CD4-positive, alpha-beta T cell (primary cell): ENCODE results near the gene TMEM121. TPM values are rescaled to one million over a fixed set of nuclear protein-coding genes. Genes with fewer than 3 reads are reported as not detected.

Experiments used
- ATAC-seq: fragments of 200-7000 bp; cut with Tn5 transposase; one replicate; pipeline ENCODE4 v1.10.0; 2022; ENCODE audit warnings: mild to moderate bottlenecking; ENCODE audit not compliant: poor library complexity
- CTCF ChIA-PET: fragments of 350-600 bp; sonication (Branson Sonifier 250); formaldehyde crosslinking; loops from one replicate; lab custom pipeline; 2021; ENCODE audit warnings: antibody characterized with exemption, inconsistent platforms; lab: Charles Lee
- POLR2A ChIA-PET: fragments of 350-600 bp; sonication (Branson Sonifier 250); formaldehyde crosslinking; loops from one replicate; lab custom pipeline; 2021; ENCODE audit warnings: antibody characterized with exemption, inconsistent platforms; lab: Charles Lee
- DNase-seq, 14 experiments: peaks; one replicate each; pipeline ENCODE4 v3.0.0-alpha.2; 2013 to 2020; ENCODE audit warnings: mixed read lengths in 2 of 14
- H3K27ac ChIP-seq, 2 donors: one replicate each; pipeline versions ENCODE4 v1.5.1 to v1.7.0; 2013; ENCODE audit warnings: low read length in 2 of 2, low read depth in 1 of 2, mild to moderate bottlenecking in 1 of 2
- H3K27me3 ChIP-seq, 2 experiments: 1 replicate in 1 of 2; 2 replicates in 1 of 2; pipeline versions ENCODE4 v1.6.1 to v1.7.0; 2013; ENCODE audit warnings: low read length in 2 of 2, control low read depth in 1 of 2, mild to moderate bottlenecking in 1 of 2, moderate library complexity in 1 of 2; ENCODE audit not compliant: insufficient read depth in 2 of 2, control insufficient read depth in 1 of 2
- H3K36me3 ChIP-seq: one replicate; pipeline ENCODE4 v1.6.1; 2013; ENCODE audit warnings: low read length, control low read depth; ENCODE audit not compliant: insufficient read depth
- H3K4me1 ChIP-seq: one replicate; pipeline ENCODE4 v1.6.1; 2013; ENCODE audit warnings: low read length, control low read depth; ENCODE audit not compliant: insufficient read depth
- H3K4me3 ChIP-seq: one replicate; pipeline ENCODE4 v1.5.1; 2013; ENCODE audit warnings: mild to moderate bottlenecking, low read length, moderate library complexity
- H3K9me3 ChIP-seq, 2 experiments: 1 replicate in 1 of 2; 2 replicates in 1 of 2; pipeline versions ENCODE4 v1.6.1 to v1.7.0; 2013; ENCODE audit warnings: low read length in 2 of 2, mild to moderate bottlenecking in 2 of 2, control low read depth in 1 of 2, moderate library complexity in 1 of 2; ENCODE audit not compliant: control insufficient read depth in 1 of 2, insufficient read depth in 1 of 2
- H3K27ac Mint-ChIP-seq: one replicate; pipeline ENCODE4 v1.8.0; 2020; ENCODE audit warnings: mixed read lengths
- H3K27me3 Mint-ChIP-seq: one replicate; pipeline ENCODE4 v1.8.0; 2021; ENCODE audit warnings: mixed read lengths
- H3K36me3 Mint-ChIP-seq: one replicate; pipeline ENCODE4 v1.8.0; 2021; ENCODE audit warnings: low read depth, mixed read lengths
- H3K4me1 Mint-ChIP-seq: one replicate; pipeline ENCODE4 v1.8.0; 2021; ENCODE audit warnings: low read depth, mixed read lengths
- H3K4me3 Mint-ChIP-seq: one replicate; pipeline ENCODE4 v1.8.0; 2020; ENCODE audit warnings: mild to moderate bottlenecking, mixed read lengths
- H3K9me3 Mint-ChIP-seq: one replicate; pipeline ENCODE4 v1.8.0; 2020; ENCODE audit warnings: mixed read lengths
- intact Hi-C, 2 experiments: fragments of 100-400 bp; cut with DNase I in 1 of 2; cut with micrococcal nuclease in 1 of 2; formaldehyde crosslinking; loops; one replicate each; pipeline versions ENCODE4 v1.15.1 to v1.9.0; 2023 to 2025; cut with DNase I, micrococcal nuclease
- total RNA-seq, 174 experiments: library from RNA in 2 of 174; stranded (reverse) in 2 of 174; gene quantifications; one replicate each; pipeline ENCODE4 v1.2.3 and lab custom pipeline; 2021 to 2026
- TF ChIP-seq, protein P1 (sequence below): fragments of 200-600 bp; IDR thresholded peaks from one replicate; pipeline ENCODE4 v1.8.0; 2022; ENCODE audit warnings: antibody characterized with exemption, mild to moderate bottlenecking

Gene TMEM121
- total RNA-seq, 2 experiments from 2014 or later = 1.6 to 1.7 TPM

DNA sequence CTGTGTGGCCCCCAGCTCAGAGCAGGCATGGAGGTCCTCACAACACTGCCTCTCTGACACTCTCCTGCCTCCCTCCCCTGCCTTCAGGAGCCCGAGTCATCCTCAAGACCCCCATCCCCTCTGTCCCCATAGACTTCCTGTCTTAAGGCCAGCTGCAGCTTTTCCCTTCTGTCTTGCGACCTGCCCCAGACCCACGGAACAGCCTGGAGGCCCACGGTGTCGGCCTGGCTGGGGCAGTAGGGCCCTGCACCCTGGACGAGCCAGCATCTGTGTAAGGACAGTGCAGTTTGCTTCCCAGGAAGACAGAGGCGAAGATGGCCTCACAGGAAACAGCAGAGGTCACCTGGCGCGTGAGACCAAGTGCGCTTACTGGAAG, 25.7 kb upstream of the TMEM121 start:
- H3K27ac Mint-ChIP-seq = peak overlapping the region; percentile 17
- CTCF ChIA-PET = interaction anchor here (2.0 kb wide), 1 partner anchor 10 kb away, joined by 6 read pairs; the partner anchor contains the start of gene TEDC1

DNA sequence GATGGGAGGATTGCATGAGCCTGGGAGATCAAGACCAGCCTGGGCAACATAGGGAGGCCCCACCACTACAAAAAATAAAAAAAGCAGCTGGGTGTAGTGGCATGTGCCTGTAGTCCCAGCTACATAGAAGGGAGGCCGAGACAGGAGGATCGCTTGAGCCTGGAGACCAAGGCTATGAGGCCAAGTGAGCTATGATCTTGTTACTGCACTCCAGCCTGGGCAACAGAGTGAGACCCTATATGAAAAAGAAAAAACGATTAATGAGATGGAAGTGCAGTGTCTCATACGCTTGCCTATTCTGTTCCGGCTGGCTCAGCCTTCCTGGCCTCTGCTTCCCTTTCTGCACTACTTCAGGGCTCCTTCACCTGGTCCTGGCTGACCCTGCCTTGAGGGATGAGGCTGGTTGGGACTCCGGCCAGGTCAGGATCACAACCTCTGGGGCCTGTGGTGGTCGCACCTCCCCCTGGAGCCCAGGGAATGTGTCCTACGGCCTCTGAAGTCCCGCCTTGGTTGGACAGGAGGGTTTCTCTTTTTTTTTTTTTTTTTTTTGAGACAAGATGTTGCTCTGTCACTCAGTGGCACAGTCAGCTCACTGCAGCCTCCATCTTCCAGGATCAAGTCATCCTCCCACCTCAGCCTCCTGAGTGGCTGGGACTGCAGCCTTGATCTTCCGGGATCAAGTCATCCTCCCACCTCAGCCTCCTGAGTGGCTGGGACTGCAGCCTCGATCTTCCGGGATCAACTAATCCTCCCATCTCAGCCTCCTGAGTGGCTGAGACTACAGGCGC, 24.7 kb upstream of the TMEM121 start:
- Mint-ChIP-seq H3K9me3 (no peaks in the 10 kb centered on the region), H3K27ac (peak overlapping the region; percentile 65), H3K36me3 (no peaks in the 10 kb centered on the region), H3K27me3 (no peaks in the 10 kb centered on the region), H3K4me1 (no peaks in the 10 kb centered on the region), H3K4me3 (no peak overlapping the region)
- DNase-seq (peak in 1 of 14 experiments; percentile 53), ATAC-seq (no peak)
- H3K36me3 ChIP-seq = peaks cover 9% of the 10 kb centered on the region
- intact Hi-C loops = no loop called here
- no peak overlapping the region for H3K27ac ChIP-seq
- no peak overlapping the region for H3K4me3 ChIP-seq
- ChIA-PET POLR2A (no interaction called here), CTCF (interaction anchor here (1.7 to 2.0 kb wide), 2 partner anchors 11 to 21 kb away, joined by 5 to 6 read pairs; partner anchors contain the start of gene TEDC1)
- no peaks in the 10 kb centered on the region for H3K27me3 ChIP-seq
- no peaks in the 10 kb centered on the region for H3K4me1 ChIP-seq
- H3K9me3 ChIP-seq = no peaks in the 10 kb centered on the region
- TF ChIP-seq, protein P1, sequence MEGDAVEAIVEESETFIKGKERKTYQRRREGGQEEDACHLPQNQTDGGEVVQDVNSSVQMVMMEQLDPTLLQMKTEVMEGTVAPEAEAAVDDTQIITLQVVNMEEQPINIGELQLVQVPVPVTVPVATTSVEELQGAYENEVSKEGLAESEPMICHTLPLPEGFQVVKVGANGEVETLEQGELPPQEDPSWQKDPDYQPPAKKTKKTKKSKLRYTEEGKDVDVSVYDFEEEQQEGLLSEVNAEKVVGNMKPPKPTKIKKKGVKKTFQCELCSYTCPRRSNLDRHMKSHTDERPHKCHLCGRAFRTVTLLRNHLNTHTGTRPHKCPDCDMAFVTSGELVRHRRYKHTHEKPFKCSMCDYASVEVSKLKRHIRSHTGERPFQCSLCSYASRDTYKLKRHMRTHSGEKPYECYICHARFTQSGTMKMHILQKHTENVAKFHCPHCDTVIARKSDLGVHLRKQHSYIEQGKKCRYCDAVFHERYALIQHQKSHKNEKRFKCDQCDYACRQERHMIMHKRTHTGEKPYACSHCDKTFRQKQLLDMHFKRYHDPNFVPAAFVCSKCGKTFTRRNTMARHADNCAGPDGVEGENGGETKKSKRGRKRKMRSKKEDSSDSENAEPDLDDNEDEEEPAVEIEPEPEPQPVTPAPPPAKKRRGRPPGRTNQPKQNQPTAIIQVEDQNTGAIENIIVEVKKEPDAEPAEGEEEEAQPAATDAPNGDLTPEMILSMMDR = no peak

More for the DNA sequence above, 25.7 kb upstream of the TMEM121 start:
- DNase-seq (peak in 1 of 14 experiments; percentile 38), ATAC-seq (no peak)
- TF ChIP-seq, protein P1 = no peak
- Mint-ChIP-seq H3K27me3 (no peaks in the 10 kb centered on the region), H3K36me3 (no peaks in the 10 kb centered on the region), H3K9me3 (no peaks in the 10 kb centered on the region), H3K4me1 (no peaks in the 10 kb centered on the region), H3K4me3 (no peak overlapping the region)
- H3K4me1 ChIP-seq = no peaks in the 10 kb centered on the region
- no peak overlapping the region for H3K27ac ChIP-seq
- POLR2A ChIA-PET = no interaction called here
- H3K36me3 ChIP-seq = peaks cover 9% of the 10 kb centered on the region
- H3K9me3 ChIP-seq = no peaks in the 10 kb centered on the region
- intact Hi-C loops = no loop called here
- no peak overlapping the region for H3K4me3 ChIP-seq
- H3K27me3 ChIP-seq = no peaks in the 10 kb centered on the region

DNA sequence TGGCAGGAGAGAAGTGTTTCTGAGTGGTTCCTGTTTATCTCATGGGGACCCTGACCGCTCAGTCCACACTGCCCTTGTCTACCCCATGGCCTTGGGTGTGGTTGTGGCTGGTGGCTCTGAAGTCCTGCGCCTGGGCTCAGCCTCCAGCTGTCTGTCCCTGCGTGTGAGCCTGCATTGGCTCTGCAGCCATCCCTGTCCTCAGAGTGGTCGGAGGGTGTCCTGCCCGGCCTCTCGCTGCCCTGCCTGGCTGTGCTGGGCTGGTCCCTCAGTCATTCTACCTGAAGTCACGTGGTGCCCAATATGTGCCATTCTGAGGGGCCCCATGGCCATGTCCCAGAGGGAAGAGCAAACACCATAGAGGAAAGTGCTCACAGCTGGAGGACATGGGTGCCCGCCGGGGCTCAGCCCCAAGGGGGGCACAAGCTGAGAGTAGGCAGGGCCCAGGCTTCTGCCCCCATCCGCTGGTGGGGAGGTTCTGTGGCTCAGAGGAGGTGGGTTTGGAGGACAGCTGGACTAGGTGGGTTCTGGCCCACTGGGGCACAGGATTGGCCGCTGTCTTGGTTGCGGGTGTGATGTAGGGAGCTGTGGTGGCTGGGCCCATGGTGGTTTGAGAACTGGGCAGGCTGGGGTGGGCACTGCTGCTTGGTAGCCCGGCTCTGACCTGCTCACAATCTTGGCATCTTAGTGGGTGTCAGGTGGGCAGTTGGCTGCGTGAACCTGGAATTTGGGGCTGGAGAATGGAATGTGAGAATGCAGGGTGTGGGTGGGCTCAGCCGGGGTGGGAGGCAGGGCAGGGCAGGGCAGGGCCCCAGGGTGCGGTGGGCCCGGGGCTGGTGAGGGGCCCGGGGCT, 23.7 kb upstream of the TMEM121 start:
- no peaks in the 10 kb centered on the region for H3K4me1 ChIP-seq
- Mint-ChIP-seq H3K4me1 (no peaks in the 10 kb centered on the region), H3K4me3 (peak overlapping the region; percentile 38), H3K27ac (peak overlapping the region; percentile 59), H3K36me3 (no peaks in the 10 kb centered on the region), H3K9me3 (no peaks in the 10 kb centered on the region), H3K27me3 (peaks cover 4% of the 10 kb centered on the region)
- no peak overlapping the region for H3K27ac ChIP-seq
- peak in 1 of 14 experiments; percentile 38 for DNase-seq
- H3K4me3 ChIP-seq = no peak overlapping the region
- no peaks in the 10 kb centered on the region for H3K27me3 ChIP-seq
- no peaks in the 10 kb centered on the region for H3K9me3 ChIP-seq
- intact Hi-C loops = no loop called here
- POLR2A ChIA-PET = no interaction called here
- CTCF ChIA-PET = interaction anchor here (1.7 to 2.0 kb wide), 2 partner anchors 12 to 22 kb away, joined by 5 to 6 read pairs; partner anchors contain the start of gene TEDC1
- ATAC-seq = no peak
- TF ChIP-seq, protein P1 = no peak
- peaks cover 9% of the 10 kb centered on the region for H3K36me3 ChIP-seq
